ENCODE measurements around the gene UBE2D1. TPM values are rescaled to one million over a fixed set of nuclear protein-coding genes. Genes with fewer than 3 reads are reported as not detected.

The UBE2D1 gene
- total RNA-seq, 1 experiment from 2014 or later = 24.6 TPM

DNA sequence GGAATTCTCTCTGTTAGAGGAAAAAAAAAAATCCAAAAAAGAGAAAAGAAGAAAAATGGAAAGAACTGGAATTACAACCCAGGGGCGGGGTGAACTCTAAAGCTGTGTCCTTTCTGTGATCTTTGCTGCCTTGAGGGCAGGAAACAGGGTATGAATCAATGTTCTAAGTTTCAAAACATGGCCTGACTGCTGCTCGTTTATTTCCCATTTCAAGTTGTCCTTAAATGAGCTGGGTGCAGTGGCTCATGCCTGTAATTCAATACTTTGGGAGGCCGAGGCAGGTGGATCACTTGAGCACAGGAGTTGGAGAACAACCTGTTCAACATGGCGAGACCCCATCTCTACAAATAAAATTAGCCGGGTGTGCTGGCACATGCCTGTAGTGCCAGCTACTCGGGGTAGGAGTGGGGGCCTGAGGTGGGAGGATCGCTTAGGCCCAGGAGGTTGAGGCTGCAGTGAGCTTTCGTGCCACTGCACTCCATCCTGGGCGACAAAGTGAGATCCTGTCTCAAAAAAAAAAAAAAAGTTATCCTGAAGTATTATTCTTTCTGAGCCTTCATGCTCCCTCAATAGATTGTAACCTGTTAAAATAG is 25.7 kb downstream of the UBE2D1 start (continued):
- TF ChIP-seq ZNF121 (CRISPR knock-in tag; IDR thresholded peaks at IDR 0.05) (no peak), USF2 (CRISPR knock-in tag; IDR thresholded peaks at IDR 0.05) (no peak), TCF7 (CRISPR knock-in tag; IDR thresholded peaks at IDR 0.05; ENCODE audit: low read depth) (no peak), HMGA2 (CRISPR knock-in tag; IDR thresholded peaks at IDR 0.05) (no peak), FOXJ3 (CRISPR knock-in tag; IDR thresholded peaks at IDR 0.05; ENCODE audit: borderline replicate concordance) (no peak), CBFB (CRISPR knock-in tag; IDR thresholded peaks at IDR 0.05; ENCODE audit: low read depth) (no peak), GTF2I (CRISPR knock-in tag; conservative IDR thresholded peaks at IDR 0.05) (no peak), USF1 (CRISPR knock-in tag; IDR thresholded peaks at IDR 0.05) (no peak), NR2C2 (CRISPR knock-in tag; IDR thresholded peaks at IDR 0.05) (no peak)

- DNase-seq (ENCODE audit: low spot score) (no peak), ATAC-seq (no peak)
- Mint-ChIP-seq H3K36me3 (peaks cover 2% of the 10 kb centered on the region), H3K9me3 (no peaks in the 10 kb centered on the region), H3K4me3 (no peak overlapping the region), H3K27me3 (ENCODE audit: low read depth) (no peaks in the 10 kb centered on the region), H3K4me1 (peaks cover 15% of the 10 kb centered on the region), H3K27ac (no peak overlapping the region)
- TF ChIP-seq MXD4 (CRISPR knock-in tag; IDR thresholded peaks at IDR 0.05; ENCODE audit: borderline replicate concordance) = no peak
- TF ChIP-seq SMAD3 (CRISPR knock-in tag; IDR thresholded peaks at IDR 0.05; ENCODE audit: borderline replicate concordance) = no peak
- no peak for TF ChIP-seq NR1H2 (CRISPR knock-in tag; IDR thresholded peaks at IDR 0.05)
- no peak for TF ChIP-seq SMAD4 (CRISPR knock-in tag; IDR thresholded peaks at IDR 0.05)
- no peak for TF ChIP-seq ZNF232 (CRISPR knock-in tag; IDR thresholded peaks at IDR 0.05)
- TF ChIP-seq NFATC4 (CRISPR knock-in tag; IDR thresholded peaks at IDR 0.05) = no peak
- no peak for TF ChIP-seq ZNF396 (CRISPR knock-in tag; IDR thresholded peaks at IDR 0.05; ENCODE audit: borderline replicate concordance)
- TF ChIP-seq IRF2 (CRISPR knock-in tag; IDR thresholded peaks at IDR 0.05; ENCODE audit: borderline replicate concordance, low read depth) = no peak
- no peak for TF ChIP-seq SP1 (CRISPR knock-in tag; conservative IDR thresholded peaks at IDR 0.05)
- TF ChIP-seq PRRX2 (CRISPR knock-in tag; IDR thresholded peaks at IDR 0.05) = no peak
- CTCF ChIA-PET = no interaction called here
- POLR2A ChIA-PET = interaction anchor here (0.6 kb wide), 1 partner anchor 10 kb away, joined by 3 read pairs; no protein-coding TSS in a partner anchor
Measured at GRCh38 chr10:58361353-58361752, 26.5 kb downstream of the UBE2D1 start.

GRCh38 chr10:58362027-58362789 is 27.4 kb downstream of the UBE2D1 start:
- DNase-seq (ENCODE audit: low spot score) (no peak), ATAC-seq (no peak)
- CTCF ChIA-PET = no interaction called here
- Mint-ChIP-seq H3K4me3 (no peak overlapping the region), H3K9me3 (no peaks in the 10 kb centered on the region), H3K27ac (no peak overlapping the region), H3K4me1 (peaks cover 12% of the 10 kb centered on the region), H3K27me3 (ENCODE audit: low read depth) (no peaks in the 10 kb centered on the region), H3K36me3 (peaks cover 2% of the 10 kb centered on the region)
- no peak for TF ChIP-seq NFATC4 (CRISPR knock-in tag; IDR thresholded peaks at IDR 0.05)
- no peak for TF ChIP-seq USF2 (CRISPR knock-in tag; IDR thresholded peaks at IDR 0.05)
- TF ChIP-seq TEAD1 (CRISPR knock-in tag; IDR thresholded peaks at IDR 0.05) = no peak
- no peak for TF ChIP-seq ESRRA (CRISPR knock-in tag; IDR thresholded peaks at IDR 0.05; ENCODE audit: borderline replicate concordance)
- no peak for TF ChIP-seq NFYB (CRISPR knock-in tag; conservative IDR thresholded peaks at IDR 0.05; ENCODE audit: low read depth)
- POLR2A ChIA-PET = no interaction called here
